LNCAP (cell line): ENCODE data around the gene ENDOD1.

Source experiments
- CTCF ChIP-seq: fragments of 450-650 bp; IDR thresholded peaks from 2 replicates; pipeline ENCODE4 v1.5.1; 2017; ENCODE audit warnings: mild to moderate bottlenecking

Gene ENDOD1

GRCh38 chr11:95054356-95054755 is 35.3 kb upstream of the ENDOD1 start:
- no peak for TF ChIP-seq CTCF

- TF ChIP-seq CTCF: no peak
These were observed 34.3 kb upstream of the ENDOD1 start for GRCh38 chr11:95055283-95055897.

GRCh38 chr11:95057959-95058358 is 31.7 kb upstream of the ENDOD1 start:
- no peak for TF ChIP-seq CTCF

- TF ChIP-seq CTCF: no peak
These were observed 31.0 kb upstream of the ENDOD1 start for GRCh38 chr11:95058621-95059020.

GRCh38 chr11:95059046-95059445 is 30.6 kb upstream of the ENDOD1 start:
- no peak for TF ChIP-seq CTCF

GRCh38 chr11:95065336-95065735 is 24.3 kb upstream of the ENDOD1 start:
- TF ChIP-seq CTCF: no peak

- TF ChIP-seq CTCF: no peak
These were observed 23.0 kb upstream of the ENDOD1 start, which contains the start of gene SRSF8 for GRCh38 chr11:95066716-95067038. Gene SRSF8, plus strand, starts transcription at chr11:95066919. Its CDS starts 308 bp downstream, at chr11:95067227.
